Natural killer cell treated with Interleukin-12 subunit alpha and Interleukin-12 subunit beta and Interleukin-15 and Interleukin-18, amount 100 ng/mL, for 72 hours (primary cell): Measurements from ENCODE around the gene LYPD5. TPM values are rescaled to one million over a fixed set of nuclear protein-coding genes. Genes with fewer than 3 reads are reported as not detected.
"Not testable (repeated sequence)": the region's sequence is repeated elsewhere in the genome, so short reads cannot be mapped to it uniquely, and the experiment has no call there.

Experiments used
- ATAC-seq, 2 donors: fragments of 150-1000 bp; cut with Tn5 transposase in 1 of 2; sonication (Bioruptor Pico), chemical (Tn5 transposase) in 1 of 2; 2 replicates each; pipeline ENCODE4 v1.10.0; 2021
- DNase-seq: peaks from one replicate; pipeline ENCODE4 v3.0.0; 2022; ENCODE audit warnings: low spot score
- H3K27ac Mint-ChIP-seq, 2 donors: 1 replicate in 1 of 2; 2 replicates in 1 of 2; pipeline ENCODE4 v1.8.0; 2022; ENCODE audit warnings: mixed read lengths in 2 of 2, mild to moderate bottlenecking in 1 of 2, moderate library complexity in 1 of 2
- H3K27me3 Mint-ChIP-seq, 2 donors: 1 replicate in 1 of 2; 2 replicates in 1 of 2; pipeline ENCODE4 v1.8.0; 2022; ENCODE audit warnings: mixed read lengths in 2 of 2
- H3K36me3 Mint-ChIP-seq: one replicate; pipeline ENCODE4 v1.8.0; 2022; ENCODE audit warnings: mixed read lengths
- H3K4me1 Mint-ChIP-seq, 2 donors: 1 replicate in 1 of 2; 2 replicates in 1 of 2; pipeline ENCODE4 v1.8.0; 2022; ENCODE audit warnings: low read depth in 2 of 2, mixed read lengths in 2 of 2, mild to moderate bottlenecking in 1 of 2
- H3K4me3 Mint-ChIP-seq: one replicate; pipeline ENCODE4 v1.8.0; 2022; ENCODE audit warnings: mixed read lengths
- H3K9me3 Mint-ChIP-seq: 2 replicates; pipeline ENCODE4 v1.8.0; 2022; ENCODE audit warnings: mixed read lengths
- total RNA-seq, 2 donors: library from RNA; stranded (reverse); gene quantifications; one replicate each; pipeline ENCODE4 v1.2.3, GENCODE V29; 2022

The LYPD5 gene
- total RNA-seq, 2 donors from 2014 or later = 0.29 TPM; not detected in 1

GRCh38 chr19:43814663-43815352 is 12.6 kb upstream of the LYPD5 start:
- Mint-ChIP-seq H3K27ac (no peak overlapping the region), H3K4me1 (no peaks in the 10 kb centered on the region), H3K36me3 (no peaks in the 10 kb centered on the region), H3K27me3 (peaks cover 21 to 46% of the 10 kb centered on the region in 2 donors), H3K9me3 (no peaks in the 10 kb centered on the region), H3K4me3 (no peak overlapping the region)
- DNase-seq (no peak), ATAC-seq (no peak)

- no peak for DNase-seq
- Mint-ChIP-seq H3K27me3 (peaks cover 17 to 30% of the 10 kb centered on the region in 2 donors), H3K9me3 (no peaks in the 10 kb centered on the region), H3K27ac (no peak overlapping the region), H3K4me1 (no peaks in the 10 kb centered on the region), H3K36me3 (no peaks in the 10 kb centered on the region), H3K4me3 (no peak overlapping the region)
- no peak for ATAC-seq
Observed at GRCh38 chr19:43812688-43813087, 10.4 kb upstream of the LYPD5 start.

DNA sequence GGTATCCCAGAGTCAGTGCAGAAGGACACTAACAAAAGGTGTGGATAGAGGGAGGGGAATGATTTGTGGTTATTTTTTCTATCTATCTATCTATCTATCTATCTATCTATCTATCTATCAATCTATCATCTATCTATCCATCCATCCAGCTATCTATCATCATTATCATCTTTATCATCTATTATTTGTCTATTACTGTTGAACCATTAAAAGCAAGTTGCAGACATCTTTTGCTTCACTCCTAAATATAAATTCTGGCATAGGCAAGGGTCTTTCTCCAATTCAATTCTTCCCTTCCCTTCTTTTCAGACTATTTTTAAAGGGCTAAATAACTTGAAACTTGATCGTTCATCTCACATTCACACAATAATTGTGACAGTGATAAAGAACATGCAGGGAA is 10.0 kb upstream of the LYPD5 start:
- Mint-ChIP-seq H3K4me1 (no peaks in the 10 kb centered on the region), H3K27ac (no peak overlapping the region), H3K4me3 (no peak overlapping the region), H3K36me3 (no peaks in the 10 kb centered on the region), H3K27me3 (peaks cover 19 to 34% of the 10 kb centered on the region in 2 donors), H3K9me3 (no peaks in the 10 kb centered on the region)
- no peak for ATAC-seq
- DNase-seq = no peak

DNA sequence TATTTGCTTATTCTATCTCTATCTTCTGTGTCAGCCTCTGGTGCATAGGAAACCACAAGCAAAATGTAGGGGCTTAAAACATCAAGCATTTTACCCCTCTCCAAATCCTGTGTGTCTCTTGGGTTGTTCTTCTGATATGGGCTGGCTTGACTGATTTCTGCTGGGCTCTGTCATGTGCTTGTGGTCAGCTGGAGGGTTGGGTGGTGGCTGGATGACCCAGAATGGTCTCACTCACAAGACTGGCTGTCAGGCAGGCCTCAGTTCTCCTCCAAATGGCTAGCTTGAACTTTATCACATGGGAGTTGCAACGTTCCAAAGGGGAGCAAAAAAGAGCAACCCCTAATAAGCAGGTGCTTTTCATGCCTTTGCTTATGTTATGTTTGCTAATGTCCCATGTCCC is 9.6 kb upstream of the LYPD5 start:
- H3K27ac Mint-ChIP-seq = no peak overlapping the region
- peaks cover 18 to 35% of the 10 kb centered on the region in 2 donors for H3K27me3 Mint-ChIP-seq
- no peaks in the 10 kb centered on the region for H3K4me1 Mint-ChIP-seq
- H3K4me3 Mint-ChIP-seq = no peak overlapping the region
- no peak for DNase-seq
- no peaks in the 10 kb centered on the region for H3K36me3 Mint-ChIP-seq
- no peaks in the 10 kb centered on the region for H3K9me3 Mint-ChIP-seq
- ATAC-seq = no peak

DNA sequence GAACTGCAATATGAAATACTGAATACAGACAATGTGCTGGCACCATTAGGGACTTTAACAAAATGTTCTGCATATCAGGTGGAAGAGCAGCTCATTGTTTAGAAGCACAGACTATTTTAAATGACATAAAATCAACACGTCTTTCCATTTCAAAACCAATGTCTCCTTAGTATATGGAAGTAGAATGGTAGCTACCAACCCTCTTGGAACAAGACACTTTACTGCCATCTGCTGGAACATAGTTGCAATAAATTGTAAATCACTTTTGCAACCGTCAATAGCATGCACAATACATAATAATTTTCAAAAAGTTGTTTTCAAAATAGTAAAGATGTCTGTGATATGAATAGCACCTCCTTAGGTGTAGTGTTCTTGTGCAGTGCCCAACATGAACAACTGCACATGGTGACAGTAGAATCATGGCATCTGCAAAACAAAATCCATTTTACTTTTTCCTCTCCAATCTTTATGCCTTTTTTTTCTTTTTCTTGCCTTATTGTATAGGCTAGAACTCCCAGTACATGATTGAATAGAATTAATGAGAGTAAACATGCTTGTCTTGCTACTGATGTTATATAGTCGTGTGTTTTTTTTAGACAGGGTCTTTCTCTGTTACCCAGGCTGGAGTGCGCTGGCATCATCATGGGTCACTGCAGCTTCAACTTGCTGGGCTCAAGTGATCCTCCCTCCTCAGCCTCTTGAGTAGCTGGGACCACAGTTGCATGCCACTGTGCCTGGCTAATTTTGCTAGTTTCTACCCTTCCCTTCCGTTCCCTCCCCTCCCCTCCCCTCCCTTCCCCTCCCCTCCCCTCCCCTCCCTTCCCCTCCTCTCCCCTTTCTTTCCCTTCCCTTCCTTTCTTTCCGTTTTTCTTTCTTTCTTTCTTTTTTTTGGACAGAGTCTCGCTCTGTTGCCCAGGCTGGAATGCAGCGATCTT is 7.8 kb upstream of the LYPD5 start:
- H3K27ac Mint-ChIP-seq = no peak overlapping the region
- no peaks in the 10 kb centered on the region for H3K9me3 Mint-ChIP-seq
- H3K36me3 Mint-ChIP-seq = no peaks in the 10 kb centered on the region
- ATAC-seq = no peak
- peaks cover 19 to 37% of the 10 kb centered on the region in 2 donors for H3K27me3 Mint-ChIP-seq
- H3K4me3 Mint-ChIP-seq = no peak overlapping the region
- no peak for DNase-seq
- H3K4me1 Mint-ChIP-seq = no peaks in the 10 kb centered on the region

DNA sequence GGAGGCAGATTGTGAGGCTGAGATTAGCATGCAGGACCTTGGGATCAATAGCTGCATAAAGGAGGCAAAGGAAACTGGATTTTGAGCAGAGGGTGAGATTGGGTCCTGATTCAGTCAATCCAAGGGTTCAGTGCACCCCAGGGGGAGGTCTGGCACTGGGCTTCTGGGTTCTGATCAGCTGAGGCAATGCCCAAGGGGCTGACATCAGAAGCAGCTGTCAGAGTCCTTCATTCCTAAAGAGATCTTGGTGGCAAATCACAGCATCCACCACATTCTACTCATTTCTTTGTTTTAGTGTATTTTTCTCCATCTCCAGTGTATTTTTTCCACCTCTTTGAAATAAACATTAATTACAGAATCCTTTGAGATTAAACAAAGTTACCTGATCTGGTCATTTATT is 5.4 kb upstream of the LYPD5 start:
- no peak overlapping the region for H3K27ac Mint-ChIP-seq
- no peak for ATAC-seq
- H3K9me3 Mint-ChIP-seq = no peaks in the 10 kb centered on the region
- peaks cover 19 to 45% of the 10 kb centered on the region in 2 donors for H3K27me3 Mint-ChIP-seq
- DNase-seq = no peak
- no peaks in the 10 kb centered on the region for H3K36me3 Mint-ChIP-seq
- H3K4me3 Mint-ChIP-seq = no peak overlapping the region
- no peaks in the 10 kb centered on the region for H3K4me1 Mint-ChIP-seq

DNA sequence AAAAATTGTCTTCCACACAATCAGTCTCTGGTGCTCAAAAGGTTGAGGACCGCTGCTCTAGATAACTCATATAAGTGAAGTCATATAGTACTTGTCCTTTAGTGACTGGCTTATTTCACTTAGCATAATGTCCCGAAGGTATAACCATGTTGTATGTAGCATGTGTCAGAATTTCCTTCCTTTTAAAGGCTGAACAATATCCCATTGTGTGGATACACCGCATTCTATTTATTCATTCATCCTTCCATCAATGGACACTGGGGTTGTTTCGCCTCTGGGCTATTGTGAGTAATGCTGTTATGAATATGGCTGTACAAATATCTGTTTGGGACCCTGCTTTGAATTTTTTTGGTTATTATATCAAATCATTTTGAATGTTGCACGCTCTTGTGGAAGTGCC is 4.6 kb upstream of the LYPD5 start:
- no peak for DNase-seq
- H3K36me3 Mint-ChIP-seq = no peaks in the 10 kb centered on the region
- no peak overlapping the region for H3K27ac Mint-ChIP-seq
- H3K9me3 Mint-ChIP-seq = no peaks in the 10 kb centered on the region
- H3K4me1 Mint-ChIP-seq = no peaks in the 10 kb centered on the region
- H3K4me3 Mint-ChIP-seq = no peak overlapping the region
- ATAC-seq = no peak
- H3K27me3 Mint-ChIP-seq = peaks cover 22 to 44% of the 10 kb centered on the region in 2 donors

DNA sequence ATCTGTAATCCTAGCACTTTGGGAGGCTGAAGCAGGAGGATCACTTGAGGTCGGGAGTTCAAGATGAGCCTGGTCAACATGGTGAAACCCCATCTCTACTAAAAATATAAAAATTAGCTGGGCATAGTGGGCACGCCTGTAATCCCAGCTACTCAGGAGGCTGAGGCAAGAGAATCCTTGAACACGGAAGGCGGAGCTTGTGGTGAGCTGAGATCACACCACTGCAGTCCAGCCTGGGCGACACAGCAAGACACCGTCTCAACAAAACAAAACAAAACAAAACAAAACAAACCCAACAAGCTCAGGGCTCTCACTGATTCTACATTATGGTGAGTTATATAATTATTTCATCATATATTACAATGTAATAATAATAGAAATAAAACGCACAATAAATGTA is 4.2 kb upstream of the LYPD5 start:
- not testable (repeated sequence) for H3K9me3 Mint-ChIP-seq, H3K27ac Mint-ChIP-seq, DNase-seq, H3K4me3 Mint-ChIP-seq, H3K36me3 Mint-ChIP-seq, ATAC-seq, H3K4me1 Mint-ChIP-seq
- peaks cover 22 to 39% of the 10 kb centered on the region in 2 donors for H3K27me3 Mint-ChIP-seq

DNA sequence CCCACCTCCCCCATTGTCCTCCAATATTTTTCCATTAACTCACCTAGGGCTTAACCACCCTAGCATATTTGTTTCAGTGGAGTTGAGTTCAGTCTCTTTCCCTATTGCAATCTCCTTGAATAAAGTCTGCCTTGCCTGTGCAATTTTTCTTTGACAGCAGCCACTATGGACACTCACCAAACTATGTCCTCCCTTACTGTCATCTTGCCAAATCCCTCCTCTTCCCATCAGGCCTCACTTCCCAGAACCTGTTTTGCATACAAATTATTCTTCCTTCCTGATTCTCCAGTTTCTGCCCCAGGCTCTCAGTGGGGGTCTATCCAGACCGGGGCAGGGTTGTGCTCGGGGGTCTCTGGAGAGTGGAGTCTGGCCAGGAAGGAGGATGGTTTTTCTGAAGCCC is 2.2 kb upstream of the LYPD5 start:
- DNase-seq (no peak), ATAC-seq (no peak)
- Mint-ChIP-seq H3K27ac (no peak overlapping the region), H3K27me3 (peaks cover 29 to 45% of the 10 kb centered on the region in 2 donors), H3K9me3 (no peaks in the 10 kb centered on the region), H3K4me1 (no peaks in the 10 kb centered on the region), H3K36me3 (no peaks in the 10 kb centered on the region), H3K4me3 (no peak overlapping the region)

- H3K36me3 Mint-ChIP-seq = no peaks in the 10 kb centered on the region
- ATAC-seq (no peak), DNase-seq (no peak)
- peaks cover 5 to 15% of the 10 kb centered on the region in 2 donors for H3K4me1 Mint-ChIP-seq
- peaks cover 2% of the 10 kb centered on the region for H3K9me3 Mint-ChIP-seq
- H3K27ac Mint-ChIP-seq = peak overlapping the region in 1 of 2 donors; percentile 7
- H3K27me3 Mint-ChIP-seq = peaks cover 29 to 37% of the 10 kb centered on the region in 2 donors
- H3K4me3 Mint-ChIP-seq = peak overlapping the region; percentile 53
Observed at GRCh38 chr19:43799502-43800142, 2.6 kb downstream of the LYPD5 start.

GRCh38 chr19:43798546-43799409 is 3.5 kb downstream of the LYPD5 start:
- no peaks in the 10 kb centered on the region for H3K36me3 Mint-ChIP-seq
- peaks cover 2% of the 10 kb centered on the region for H3K9me3 Mint-ChIP-seq
- ATAC-seq (peak; percentile 38 to 55), DNase-seq (no peak)
- H3K27me3 Mint-ChIP-seq = peaks cover 28 to 34% of the 10 kb centered on the region in 2 donors
- H3K27ac Mint-ChIP-seq = peak overlapping the region in 1 of 2 donors; percentile 7
- peak overlapping the region; percentile 53 for H3K4me3 Mint-ChIP-seq
- peaks cover 5 to 15% of the 10 kb centered on the region in 2 donors for H3K4me1 Mint-ChIP-seq

- Mint-ChIP-seq H3K4me1 (peaks cover 5 to 15% of the 10 kb centered on the region in 2 donors), H3K27ac (no peak overlapping the region), H3K36me3 (no peaks in the 10 kb centered on the region), H3K27me3 (peaks cover 32 to 39% of the 10 kb centered on the region in 2 donors), H3K4me3 (peak overlapping the region; percentile 45), H3K9me3 (peaks cover 2% of the 10 kb centered on the region)
- DNase-seq = no peak
- no peak for ATAC-seq
Observed at GRCh38 chr19:43798026-43798545, 4.2 kb downstream of the LYPD5 start.

GRCh38 chr19:43797556-43797955 is 4.7 kb downstream of the LYPD5 start:
- peak overlapping the region; percentile 23 for H3K4me3 Mint-ChIP-seq
- H3K9me3 Mint-ChIP-seq = peaks cover 2% of the 10 kb centered on the region
- no peak overlapping the region for H3K27ac Mint-ChIP-seq
- H3K27me3 Mint-ChIP-seq = peaks cover 32 to 34% of the 10 kb centered on the region in 2 donors
- ATAC-seq = no peak
- H3K4me1 Mint-ChIP-seq = peaks cover 5 to 15% of the 10 kb centered on the region in 2 donors
- no peak for DNase-seq
- no peaks in the 10 kb centered on the region for H3K36me3 Mint-ChIP-seq
